Frontal cortex (tissue), 4 donors: ENCODE measurements around the gene DNM3. TPM values are rescaled to one million over a fixed set of nuclear protein-coding genes. Genes with fewer than 3 reads are reported as not detected.
A peak's percentile ranks its signal among the peaks of the same experiment; 100 is the strongest.

Experiments used
- DNase-seq, 2 donors: peaks; one replicate each; pipeline ENCODE4 v3.0.0; 2012; ENCODE audit warnings: low spot score in 2 of 2
- FAIRE-seq: peaks from 2 replicates; lab custom pipeline; 2012; peaks lifted over from hg19 to GRCh38; lab: Jason Lieb, UNC
- total RNA-seq: library from RNA; depleted of rRNA; stranded (reverse); fragments of >200 nt; gene quantifications from one replicate; pipeline ENCODE4 v1.2.3, GENCODE V29; 2014
- donor health status: control.
- donor health status: control.
- donor health status: control.

DNM3 gene
- total RNA-seq, 1 donor from 2014 or later = 76.2 TPM

GRCh38 chr1:171865106-171865505 is 23.8 kb downstream of the DNM3 start:
- no peak for FAIRE-seq
- no peak for DNase-seq

DNA sequence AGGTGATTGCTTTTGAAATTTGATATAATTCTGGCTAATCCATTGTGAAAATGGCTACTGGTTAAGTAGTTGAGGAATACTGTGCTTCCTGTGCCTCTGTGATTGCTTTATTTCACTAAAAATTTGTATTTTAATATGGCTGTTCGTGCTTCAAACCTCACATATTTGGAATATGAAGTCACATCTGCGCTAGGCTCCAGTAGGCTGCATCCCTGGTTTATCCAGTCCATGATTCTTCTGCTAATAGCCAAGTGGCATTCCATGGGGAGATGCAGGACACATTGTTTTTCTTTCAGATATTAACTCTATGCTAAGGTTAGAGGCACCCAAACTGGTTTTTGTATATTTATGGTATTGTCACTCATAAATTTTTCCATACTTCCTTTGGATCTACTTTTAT is 25.9 kb downstream of the DNM3 start:
- FAIRE-seq = no peak

DNA sequence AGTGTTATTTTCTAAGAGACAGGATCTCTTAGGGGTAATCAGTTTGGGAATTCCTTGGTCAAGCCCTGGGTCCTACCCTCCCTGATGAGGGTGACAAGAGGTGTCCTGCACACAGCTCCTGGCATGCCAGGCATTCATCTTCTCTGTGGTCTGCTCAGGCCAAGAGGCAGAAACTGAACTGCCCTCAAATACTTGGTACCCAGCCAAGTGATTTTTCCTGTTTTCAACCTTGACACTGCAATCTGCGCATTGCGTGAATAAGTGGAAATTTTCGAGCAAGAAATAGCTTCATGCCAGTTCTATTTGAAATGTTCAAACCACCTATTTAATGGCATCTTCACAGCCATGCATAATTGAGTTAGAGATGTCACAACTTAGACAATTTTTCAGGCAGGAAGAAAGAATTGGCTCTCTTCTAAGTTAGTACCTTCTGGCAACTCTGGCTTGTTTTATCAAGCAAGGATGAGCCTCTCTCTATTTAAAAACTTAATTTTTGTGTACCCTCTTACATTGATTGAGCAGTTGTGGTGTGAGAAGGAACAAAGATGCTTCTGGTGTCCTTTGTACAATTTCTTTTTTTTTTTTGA is 27.0 kb downstream of the DNM3 start:
- no peak for FAIRE-seq
- no peak for DNase-seq

More for the DNA sequence above, 25.9 kb downstream of the DNM3 start:
- DNase-seq = no peak

GRCh38 chr1:171869097-171869496 is 27.8 kb downstream of the DNM3 start:
- FAIRE-seq = no peak

GRCh38 chr1:171871848-171872247 is 30.6 kb downstream of the DNM3 start:
- FAIRE-seq (no peak), DNase-seq (no peak)

More at GRCh38 chr1:171869097-171869496, 27.8 kb downstream of the DNM3 start:
- DNase-seq = no peak

DNA sequence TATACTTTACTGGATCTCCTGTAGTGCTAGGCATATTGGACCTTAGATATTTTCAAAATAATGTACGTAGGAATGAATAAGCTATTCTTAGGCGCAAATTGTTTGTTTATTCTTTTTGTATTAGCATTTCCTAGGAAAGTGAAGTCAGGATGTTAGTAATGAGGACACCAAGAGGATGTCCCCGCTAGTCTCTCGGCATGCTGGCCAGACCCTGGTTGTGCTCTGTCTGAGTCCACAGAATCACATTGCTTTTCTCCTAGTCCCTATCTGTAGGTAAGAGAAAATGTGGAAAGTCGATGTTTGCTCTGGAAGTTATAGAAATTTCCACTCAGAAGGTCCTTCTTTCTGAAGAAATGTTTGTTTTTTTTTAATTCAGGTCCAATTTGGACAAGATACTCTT is 31.1 kb downstream of the DNM3 start:
- no peak for FAIRE-seq
- no peak for DNase-seq

DNA sequence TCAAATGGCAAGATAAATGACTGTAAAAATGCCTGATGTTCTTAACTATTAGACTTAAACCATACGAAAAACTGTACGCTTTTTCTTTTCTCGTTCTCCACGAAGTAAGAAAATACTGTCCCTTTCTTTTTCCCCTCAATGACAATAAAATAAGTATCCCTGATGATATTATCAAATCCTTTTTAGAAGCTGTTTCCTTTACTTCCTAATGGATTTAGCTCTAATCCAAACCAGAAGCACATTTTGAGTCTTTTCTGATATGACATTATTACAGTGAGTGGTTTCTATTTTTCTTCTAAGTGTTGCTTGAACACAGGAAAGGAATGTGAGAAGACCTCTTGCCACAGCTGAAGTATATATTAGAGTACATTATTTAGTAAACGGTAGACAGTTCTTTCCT is 32.4 kb downstream of the DNM3 start:
- FAIRE-seq = no peak
- no peak for DNase-seq

GRCh38 chr1:171877701-171878100 is 36.4 kb downstream of the DNM3 start:
- DNase-seq = no peak
- no peak for FAIRE-seq

- no peak for DNase-seq
- no peak for FAIRE-seq
These were observed 38.3 kb downstream of the DNM3 start for GRCh38 chr1:171879556-171879955.

- no peak for FAIRE-seq
- no peak for DNase-seq
These were observed 40.1 kb downstream of the DNM3 start for GRCh38 chr1:171881442-171881841.

- no peak for DNase-seq
- no peak for FAIRE-seq
These were observed 42.6 kb downstream of the DNM3 start for GRCh38 chr1:171883849-171884248.

GRCh38 chr1:171884475-171884874 is 43.2 kb downstream of the DNM3 start:
- no peak for FAIRE-seq
- DNase-seq = no peak

DNA sequence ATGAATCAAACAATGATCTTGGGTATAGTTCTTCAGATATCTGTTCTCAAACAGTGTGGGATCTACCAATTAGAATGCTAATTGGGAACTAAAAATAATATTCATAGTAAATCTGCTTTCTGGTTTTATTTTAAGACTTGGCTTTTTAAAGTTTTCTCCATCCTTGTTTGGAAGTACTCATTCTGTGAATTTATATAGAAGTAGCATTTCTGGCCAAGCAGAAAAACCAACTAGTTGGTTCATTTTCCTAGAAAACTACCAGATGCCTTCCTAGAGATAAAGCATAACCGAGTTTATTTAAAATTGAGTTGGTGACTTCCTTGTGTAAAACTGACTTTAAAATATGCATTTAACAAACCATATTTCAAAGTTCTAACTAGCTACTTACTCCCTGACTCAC is 48.8 kb downstream of the DNM3 start:
- DNase-seq (no peak), FAIRE-seq (no peak)

- DNase-seq = no peak
- no peak for FAIRE-seq
These were observed 55.8 kb downstream of the DNM3 start for GRCh38 chr1:171896936-171897703.

- DNase-seq (peak; percentile 34 to 53), FAIRE-seq (no peak)
These were observed 57.6 kb downstream of the DNM3 start for GRCh38 chr1:171898941-171899340.

DNA sequence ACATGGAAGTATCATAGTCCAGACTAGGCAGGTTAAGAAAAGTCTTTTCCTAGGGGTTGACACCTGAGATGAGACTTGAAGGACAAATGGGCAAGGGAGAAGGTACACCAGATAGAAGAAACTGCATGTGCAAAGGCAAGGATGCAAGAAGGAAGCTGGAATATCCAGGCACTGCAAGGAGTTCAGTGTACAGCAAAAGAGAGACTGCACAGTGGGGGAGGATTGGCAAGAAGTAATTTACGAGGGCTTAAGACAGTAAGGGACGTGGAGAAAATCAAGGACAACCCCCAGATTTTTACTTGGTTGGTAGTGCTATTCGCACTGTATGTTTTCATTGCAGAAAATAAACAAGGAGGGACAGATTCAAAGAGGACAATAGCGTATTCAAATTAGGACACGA is 58.5 kb downstream of the DNM3 start:
- DNase-seq (no peak), FAIRE-seq (no peak)

GRCh38 chr1:171901245-171901644 is 59.9 kb downstream of the DNM3 start:
- no peak for DNase-seq
- FAIRE-seq = no peak

DNA sequence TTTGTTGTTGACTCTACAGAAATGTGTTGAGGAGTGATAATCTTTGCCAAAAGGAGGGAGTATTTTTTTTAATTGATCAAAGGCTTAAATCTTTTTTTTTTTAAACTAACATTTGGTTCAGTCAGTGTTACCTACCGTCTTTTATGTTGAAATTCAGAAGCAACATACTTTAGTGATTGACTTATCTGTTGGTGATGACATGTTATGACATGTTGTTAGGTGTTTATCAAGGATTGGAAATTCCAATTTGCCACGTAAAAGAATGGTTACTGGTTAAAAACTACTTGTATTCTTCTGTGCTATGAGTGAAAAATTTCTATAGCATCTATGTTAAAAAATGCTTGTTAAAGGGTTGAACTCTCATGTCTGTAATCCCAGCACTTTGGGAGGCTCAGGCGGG is 61.2 kb downstream of the DNM3 start:
- DNase-seq (no peak), FAIRE-seq (no peak)

DNA sequence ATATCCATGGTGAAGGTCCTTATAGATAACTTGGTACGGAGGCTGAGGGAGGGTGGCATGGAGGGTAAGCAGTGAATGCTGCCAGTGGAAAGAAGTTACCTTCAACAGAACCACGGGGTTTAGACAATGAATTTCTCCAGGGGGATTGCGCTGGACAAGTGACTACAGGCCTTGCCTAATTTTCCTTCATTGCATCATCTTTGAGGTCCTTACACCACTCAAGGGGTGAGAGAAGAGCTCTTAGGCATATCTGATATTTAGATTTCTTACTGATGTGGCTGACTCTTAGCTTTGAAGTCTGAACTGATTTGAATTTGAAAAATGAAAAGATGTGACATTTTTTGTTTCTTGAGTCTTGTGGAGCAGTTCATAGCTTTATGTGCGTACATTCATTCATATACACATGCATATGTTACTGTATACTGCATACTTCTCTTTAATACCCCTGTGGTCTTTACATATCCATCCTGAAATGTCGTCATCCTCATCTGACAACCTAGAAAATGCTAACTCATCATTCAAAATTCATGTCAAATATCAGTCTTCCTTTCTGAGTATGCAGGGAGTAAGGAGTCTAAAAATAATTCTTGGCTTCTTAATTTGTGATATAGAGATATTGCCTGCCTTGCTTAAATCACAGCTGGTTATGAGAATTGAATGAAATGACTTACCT is 63.6 kb downstream of the DNM3 start:
- FAIRE-seq (no peak), DNase-seq (no peak)

GRCh38 chr1:171909711-171910110 is 68.4 kb downstream of the DNM3 start:
- no peak for FAIRE-seq
- DNase-seq = no peak

DNA sequence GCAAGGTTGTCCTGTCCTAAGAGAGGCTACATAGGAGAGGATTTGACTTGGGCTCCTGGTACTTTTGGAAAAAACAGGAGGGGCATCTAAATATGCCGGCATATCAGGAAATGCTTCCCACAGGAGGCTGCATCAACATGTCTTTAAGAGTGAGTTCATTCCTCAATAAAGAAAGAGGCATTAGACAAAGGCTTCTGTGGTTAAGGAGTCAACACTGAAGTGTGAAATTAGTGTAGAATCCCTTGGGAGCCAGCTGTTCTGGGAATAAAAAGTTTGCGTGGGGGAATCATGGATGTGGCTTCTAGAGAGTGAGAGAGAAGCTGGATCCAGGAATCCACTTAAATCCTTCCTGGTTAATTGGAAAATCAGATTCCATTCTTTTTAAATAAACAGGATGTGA is 69.5 kb downstream of the DNM3 start:
- FAIRE-seq = no peak
- no peak for DNase-seq
